Measurements from ENCODE around the gene LRRC9.
"Not testable (repeated sequence)": the region's sequence is repeated elsewhere in the genome, so short reads cannot be mapped to it uniquely, and the experiment has no call there.

LRRC9 gene

DNA sequence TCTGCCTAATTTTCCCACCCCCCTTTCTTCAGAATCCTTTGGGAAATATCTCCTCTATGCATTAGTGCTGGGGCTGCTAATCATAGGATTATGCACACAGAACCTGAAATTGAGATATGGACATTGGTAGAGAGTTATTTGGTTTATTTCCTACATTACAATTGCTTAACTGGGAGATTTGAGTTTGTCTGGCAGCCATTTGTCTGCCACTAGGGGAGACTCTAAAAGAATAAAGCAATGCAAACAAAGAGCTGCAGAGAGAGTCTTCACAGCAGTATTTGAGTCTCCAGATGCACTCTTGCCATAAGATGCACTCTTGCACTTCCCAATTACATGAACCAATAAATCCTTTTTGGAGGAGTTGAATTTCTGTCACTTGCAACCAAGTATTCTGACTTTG is 159.8 kb downstream of the LRRC9 start:
- no peak for DNase-seq

DNA sequence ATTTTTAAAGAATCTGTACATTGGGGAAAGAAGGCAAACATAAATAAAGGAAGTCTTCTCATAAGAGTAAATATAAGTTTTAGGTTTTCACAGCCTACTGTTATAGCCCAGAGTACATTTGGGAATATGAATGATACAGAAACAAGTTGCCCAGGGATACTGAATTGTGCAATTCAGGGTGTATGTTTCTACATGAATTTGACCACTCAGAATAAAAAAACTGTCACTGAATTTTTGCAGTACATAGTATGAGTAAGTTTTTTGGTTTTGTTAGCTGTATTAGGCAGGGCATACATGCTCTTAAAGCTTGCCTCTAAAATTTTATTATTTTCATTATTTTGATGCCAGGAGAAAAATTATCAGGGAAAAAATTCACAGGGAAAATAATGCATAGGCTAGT is 165.1 kb downstream of the LRRC9 start:
- DNase-seq: no peak

DNA sequence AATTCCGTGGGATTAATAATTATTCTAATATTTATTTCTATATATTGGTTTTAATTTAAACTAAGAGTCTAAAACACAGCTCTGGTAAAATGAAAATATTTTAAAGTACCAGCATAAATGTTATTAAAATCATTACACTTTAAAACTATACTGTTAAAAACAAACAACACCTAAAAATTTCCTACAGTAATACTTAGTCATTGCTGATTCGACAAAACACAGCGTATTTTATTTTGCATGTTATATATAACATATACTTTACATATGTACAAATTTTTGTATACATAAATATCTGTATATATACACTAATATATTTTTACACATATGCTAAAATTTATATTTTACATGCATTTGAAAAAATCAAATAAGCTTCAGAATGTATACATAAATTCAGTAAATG is 165.7 kb downstream of the LRRC9 start:
- DNase-seq: no peak

DNA sequence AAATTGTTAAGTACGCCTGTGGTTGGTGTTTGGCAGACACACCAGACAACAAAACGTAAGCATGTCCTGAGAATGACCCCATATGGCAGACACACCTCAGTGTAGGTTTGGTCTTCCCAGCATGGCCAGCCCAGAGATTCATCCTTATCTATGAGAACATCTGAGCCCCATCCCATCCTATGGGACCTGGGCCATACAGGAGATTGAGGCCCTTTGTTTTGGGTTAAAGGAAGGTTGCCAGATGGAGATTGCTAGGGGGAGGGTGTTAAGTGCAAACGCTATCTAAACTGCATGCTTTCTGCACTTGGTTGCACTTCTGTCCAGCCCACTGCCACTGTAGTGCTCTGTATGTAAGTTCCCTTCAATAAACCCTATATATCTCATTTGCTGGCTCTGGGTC is 167.7 kb downstream of the LRRC9 start:
- no peak for DNase-seq

DNA sequence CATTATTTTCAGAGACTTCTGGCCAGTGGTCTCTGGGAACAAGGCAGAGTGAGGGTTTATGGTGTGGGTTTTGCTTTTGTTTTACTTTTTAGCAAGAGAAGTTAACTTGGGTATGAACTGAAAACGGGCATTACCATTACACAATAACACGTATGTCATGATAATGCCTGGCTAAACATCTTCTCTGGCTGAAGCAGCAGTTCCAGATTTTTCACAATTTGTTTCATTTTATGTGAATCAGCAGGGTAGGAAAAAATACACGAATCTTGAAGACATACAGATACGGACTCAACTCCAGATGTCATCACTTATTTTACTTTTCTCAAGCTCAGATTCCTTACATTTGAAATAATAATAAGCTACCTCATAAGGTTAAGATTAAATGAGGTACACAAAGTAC is 169.3 kb downstream of the LRRC9 start:
- no peak for DNase-seq

DNA sequence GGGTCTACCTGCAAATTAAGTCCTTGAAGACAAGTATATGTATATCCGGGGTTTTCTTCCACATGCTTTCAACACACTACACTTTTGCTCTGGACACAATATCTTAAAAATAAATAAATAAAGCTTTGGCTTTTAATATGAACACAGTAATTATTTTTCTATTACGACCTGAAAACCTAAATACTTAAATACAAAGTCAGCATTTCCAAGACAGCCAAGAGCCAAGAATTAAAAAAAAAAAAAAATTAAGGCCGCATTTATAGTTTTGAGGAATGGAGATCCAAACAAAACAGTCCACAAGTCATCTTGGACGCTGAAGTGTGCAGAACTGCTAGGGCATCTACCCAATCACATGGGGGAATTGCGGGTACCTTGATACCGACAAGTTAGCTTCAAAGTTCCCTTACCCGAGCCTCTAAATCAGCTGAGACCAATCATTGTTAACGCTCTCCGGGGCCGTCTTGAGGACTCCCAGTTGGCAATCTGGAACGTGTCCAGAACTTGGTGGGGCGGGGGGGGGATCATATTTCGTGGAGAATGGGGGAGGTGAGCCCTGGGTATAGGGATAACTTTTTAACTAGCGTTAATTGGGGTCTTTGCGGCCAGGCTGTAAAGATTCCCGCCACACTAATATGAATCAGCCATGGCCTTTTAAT is 171.0 kb downstream of the LRRC9 start:
- no peak for DNase-seq

DNA sequence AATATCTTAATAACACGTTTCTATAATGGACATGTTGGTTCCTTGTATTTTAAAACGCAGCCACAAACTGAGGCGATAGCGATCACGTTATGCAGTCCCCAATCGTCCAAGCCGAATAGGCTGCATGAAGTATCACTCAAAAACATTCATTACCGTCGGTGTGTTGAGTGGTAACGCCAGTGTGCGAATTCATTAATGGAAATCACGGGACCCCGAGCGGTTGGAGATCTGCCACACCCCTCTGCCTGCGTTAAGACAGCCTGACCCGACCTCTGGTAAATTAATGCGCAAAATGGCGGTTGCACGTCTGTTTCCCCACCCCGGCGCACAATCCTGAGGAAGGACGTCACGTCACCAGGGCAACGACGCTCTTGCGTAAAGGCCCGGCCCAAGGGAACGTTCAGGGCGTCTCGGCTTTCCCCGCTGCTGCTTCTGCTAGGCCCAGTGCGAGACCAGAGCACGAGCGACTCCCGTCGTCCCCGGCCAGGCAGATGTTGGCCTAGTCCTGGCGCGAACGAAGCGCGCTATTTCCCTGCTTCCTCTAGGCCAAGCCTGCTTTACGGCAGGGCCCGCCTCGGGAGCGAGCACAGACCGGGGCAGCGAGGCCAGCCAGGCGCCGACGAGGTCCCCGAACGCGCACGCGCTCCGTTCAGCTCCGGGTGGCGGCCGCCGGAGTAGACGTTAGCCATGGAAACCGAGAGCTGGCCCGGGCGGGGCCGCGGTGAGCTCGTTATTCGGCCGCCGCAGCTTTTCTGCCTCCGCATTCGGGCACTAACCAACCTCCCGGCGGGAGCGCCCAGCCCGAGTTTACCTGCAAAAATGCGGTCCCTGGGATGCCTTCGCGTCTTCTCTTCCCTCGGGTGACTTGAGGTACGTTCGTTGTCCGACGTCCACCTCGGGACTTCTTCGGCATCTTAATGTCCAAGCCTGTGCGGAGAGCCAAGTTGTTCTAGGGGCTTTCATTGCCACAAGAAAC is 171.9 kb downstream of the LRRC9 start, which contains the start of gene PCNX4:
Gene PCNX4, plus strand, starts transcription at position 374 of the 976 bp plus-strand sequence. CDS start 15,716 bp downstream, outside the sequence.
- DNase-seq: peak; percentile 99

DNA sequence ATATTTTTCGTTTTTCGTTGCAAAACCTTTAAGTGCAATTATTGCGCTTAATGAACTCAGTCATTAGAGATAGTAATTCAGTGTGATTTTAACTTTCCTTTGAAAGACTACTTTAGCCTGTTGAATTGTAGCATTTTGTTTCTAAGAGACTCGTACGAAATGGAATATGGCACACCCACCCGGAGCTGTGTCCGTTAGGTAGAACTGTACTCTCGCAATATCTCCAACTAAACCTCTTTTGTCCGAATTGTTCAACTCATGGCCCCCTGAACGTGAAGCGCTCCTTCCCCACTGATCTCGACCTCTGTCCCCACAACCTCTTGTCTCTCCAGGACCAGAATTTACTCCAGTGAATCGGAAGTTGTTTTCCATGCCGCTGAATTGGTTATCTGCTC is 172.6 kb downstream of the LRRC9 start:
- no peak for DNase-seq

DNA sequence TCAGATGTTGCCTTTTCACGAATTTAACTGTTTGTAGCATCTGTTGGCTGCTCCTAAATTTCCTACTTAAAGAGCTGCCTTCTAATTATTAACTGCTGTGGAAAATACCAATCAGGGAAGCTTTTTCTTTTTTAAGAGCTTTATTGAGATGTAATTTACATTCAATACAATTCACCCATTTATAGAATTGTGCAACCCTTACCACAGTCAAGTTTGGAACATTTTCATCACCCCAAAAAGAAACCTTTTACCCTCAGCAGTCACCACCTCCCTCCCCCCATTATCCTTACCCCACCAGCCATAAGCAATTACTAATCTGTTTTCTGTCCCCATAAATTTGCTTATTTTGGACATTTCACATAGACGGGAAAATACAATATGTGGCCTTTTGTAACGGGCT is 173.1 kb downstream of the LRRC9 start:
- DNase-seq: no peak

DNA sequence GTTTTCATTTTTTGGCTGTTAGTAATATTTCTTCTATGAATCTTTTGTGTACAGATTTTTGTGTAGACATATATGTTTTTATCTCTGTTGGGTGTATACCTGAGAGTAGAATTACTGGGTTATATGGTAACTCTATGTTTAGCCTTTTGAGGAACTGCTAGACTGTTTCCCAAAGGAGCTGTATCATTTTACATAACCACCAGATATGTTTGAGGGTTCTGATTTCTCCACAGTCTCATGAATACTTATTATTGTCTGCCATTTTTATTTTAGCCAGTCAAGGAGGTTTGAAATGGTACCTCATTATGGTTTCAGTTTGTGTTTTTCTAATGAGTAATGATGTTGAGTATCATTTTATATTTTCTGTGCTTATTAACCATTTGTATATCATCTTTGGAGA is 173.7 kb downstream of the LRRC9 start:
- DNase-seq: no peak

DNA sequence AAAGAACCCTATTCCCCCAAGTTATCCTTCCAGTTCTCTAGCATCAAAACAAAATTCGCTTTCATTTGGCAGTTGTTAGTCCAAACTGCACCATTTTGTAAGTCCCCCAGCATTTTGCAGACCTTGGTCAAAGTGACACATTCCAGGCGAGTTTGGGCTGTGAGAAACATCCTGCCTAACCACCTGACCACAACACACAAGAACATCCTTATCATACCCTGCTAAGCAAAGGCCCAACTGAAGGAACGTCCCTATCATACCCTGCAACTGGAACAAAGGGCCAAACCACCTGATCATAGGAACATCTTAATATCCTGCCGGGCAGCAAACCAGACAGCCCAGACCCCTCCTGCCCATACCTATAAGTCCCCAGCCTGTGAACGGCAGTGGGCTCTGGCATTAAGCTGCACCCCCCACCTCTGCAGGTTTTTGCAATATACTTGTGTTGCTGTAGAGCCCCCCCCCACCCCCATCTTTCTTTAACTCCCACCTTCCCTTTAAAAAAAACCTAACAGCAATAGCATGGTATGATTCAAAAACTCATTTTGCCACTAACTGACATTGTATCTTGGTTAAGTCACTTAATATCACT is 174.5 kb downstream of the LRRC9 start:
- DNase-seq: no peak

DNA sequence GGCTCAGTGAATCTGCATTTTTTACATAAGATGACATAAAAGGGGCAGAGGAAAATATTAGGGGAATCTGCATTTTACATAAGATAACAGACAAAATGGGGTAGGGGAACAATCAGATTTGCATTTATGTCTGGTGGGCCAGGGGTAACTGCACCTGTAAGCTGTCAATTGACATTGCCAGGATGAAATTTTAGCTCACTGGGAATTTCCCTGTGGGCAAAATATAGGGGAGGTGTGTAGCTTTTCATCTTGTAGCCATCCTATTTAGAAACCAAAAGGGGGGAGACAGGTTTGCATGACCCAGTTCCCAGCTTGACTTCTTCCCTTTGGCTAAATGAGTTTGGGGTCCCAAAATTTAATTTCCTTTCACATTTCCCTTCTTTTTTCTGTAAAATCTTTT is 175.3 kb downstream of the LRRC9 start:
- no peak for DNase-seq

DNA sequence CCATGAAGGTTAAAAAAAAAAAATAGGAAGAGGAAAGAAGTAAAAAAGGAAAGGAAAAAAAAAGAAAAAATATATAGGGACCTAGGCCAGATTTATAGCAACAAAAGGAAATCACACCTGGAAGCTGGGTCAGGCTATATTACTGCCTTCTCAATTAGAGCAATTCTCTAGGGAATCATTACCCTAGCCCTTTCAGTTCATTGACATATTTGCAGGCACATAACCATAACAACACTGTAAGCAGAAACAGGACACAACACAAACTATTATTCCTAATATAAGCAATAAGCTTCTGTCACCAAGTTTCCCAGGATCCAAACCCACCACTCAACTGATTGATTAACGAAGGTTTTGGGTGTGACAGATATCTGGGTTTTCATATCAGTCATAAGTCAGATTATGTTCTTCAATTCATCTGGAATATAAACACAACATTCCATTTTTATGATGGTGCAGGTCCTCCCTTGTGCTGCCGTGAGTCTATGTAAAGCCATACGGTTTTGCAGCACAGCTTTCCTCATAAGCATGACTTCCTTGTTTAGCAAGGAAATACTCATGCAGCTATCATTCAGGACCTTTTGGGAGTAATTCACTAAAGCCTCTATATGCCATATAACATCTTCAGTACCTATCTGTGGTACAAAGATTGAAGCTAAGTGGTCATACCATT is 176.0 kb downstream of the LRRC9 start:
- DNase-seq: no peak

DNA sequence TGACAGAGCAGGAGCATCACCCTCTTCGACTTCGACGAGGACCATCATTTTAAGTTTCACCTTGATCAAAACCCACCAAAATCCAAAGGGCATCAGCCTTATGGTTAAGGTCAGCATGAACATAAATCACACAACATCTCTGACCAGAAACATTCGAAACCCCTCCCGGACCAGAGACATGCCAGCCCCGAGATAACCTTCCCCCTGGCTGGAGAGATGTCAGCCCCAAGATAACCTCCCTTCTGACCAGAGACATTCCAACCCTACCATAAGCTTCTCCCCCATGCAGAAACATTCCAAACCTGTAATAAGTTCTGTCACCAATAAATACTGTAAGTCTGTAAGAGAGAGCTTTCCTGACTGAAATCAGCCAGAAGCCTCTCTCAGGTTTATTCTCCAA is 178.0 kb downstream of the LRRC9 start:
- no peak for DNase-seq

DNA sequence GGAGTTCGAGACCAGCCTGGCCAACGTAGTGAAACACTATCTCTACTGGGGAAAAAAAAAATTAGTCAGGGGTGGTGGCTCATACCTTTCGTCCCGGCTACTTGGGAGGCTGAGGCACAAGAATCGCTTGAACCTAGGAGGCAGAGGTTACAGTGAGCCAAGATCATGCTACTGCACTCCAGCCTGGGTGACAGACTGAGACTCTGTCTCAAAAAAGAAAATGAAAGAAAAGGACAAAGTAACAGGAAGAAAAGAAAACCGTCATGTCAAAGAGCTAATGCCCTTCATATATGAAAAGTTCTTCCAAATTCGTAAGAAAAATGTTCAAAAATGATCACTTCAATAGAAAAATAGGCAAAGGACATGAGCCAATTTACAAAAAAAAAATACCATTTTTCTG is 179.9 kb downstream of the LRRC9 start:
- DNase-seq: not testable (repeated sequence)

DNA sequence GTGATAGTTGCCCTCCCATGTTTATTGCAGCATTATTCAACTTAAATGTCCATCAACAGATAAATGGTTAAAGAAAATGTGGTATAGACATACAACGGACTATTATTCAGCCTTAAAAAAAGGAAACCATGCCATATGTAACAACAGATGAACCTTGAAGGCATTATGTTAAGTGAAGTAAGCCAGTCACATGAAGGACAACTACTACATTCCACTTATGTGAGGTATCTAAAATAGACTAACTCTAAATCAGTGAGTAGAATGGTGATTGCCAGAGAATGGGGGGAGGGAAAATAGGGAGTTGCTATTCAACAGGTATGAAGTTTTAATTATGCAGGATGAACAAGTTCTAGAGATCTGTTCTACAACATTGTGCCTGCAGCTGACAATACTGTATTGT is 181.8 kb downstream of the LRRC9 start:
- DNase-seq: no peak

DNA sequence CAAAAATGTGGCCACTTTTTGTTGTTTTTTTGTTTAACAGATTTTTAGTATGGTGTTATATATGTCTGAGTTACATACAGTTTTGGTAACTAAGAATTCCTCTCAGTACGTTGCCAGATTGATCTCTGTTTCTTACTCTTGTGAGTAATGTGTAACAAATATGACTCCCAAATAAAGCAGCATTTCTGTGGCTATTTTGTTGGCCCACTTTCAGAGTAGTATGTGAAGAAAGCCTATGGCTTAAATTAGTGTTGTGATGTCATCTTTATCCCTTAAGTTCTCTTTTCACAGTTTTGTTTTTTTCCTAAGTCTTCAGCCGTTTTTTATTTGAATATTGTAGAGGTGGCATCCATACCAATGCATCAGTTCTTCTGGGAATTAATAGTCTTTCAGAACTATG is 182.4 kb downstream of the LRRC9 start:
- DNase-seq: no peak

DNA sequence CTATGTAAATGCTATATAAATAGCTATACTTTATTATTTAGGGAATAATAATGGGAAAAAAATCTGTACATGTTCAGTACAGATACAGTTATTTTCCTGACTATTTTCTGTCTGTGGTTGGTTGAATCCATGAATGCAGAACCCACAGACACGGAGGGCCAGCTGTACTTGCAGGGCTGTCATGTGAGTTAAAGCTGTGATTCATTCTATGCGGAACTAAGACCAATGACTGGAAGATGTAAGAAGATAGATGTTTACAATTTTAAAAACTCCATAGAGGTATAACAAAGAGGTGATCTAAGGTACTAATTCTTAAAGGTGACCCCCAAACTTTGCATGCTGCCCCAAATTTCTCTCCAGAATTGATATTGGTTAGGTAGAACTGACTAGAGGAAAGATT is 186.4 kb downstream of the LRRC9 start:
- no peak for DNase-seq

DNA sequence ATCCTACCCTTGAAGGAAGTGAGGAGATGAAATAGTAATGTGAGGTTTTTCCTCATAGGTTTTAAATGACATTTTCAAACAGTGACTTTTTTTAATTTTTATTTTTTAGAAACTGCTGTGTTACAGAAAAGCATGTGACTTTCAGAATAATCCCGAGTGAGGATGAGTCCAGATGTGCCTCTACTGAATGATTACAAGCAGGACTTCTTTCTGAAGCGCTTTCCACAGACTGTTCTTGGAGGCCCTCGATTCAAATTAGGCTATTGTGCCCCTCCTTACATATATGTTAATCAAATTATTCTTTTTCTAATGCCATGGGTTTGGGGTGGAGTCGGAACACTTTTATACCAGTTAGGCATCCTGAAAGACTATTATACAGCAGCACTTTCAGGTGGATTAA is 187.5 kb downstream of the LRRC9 start:
- DNase-seq: no peak

DNA sequence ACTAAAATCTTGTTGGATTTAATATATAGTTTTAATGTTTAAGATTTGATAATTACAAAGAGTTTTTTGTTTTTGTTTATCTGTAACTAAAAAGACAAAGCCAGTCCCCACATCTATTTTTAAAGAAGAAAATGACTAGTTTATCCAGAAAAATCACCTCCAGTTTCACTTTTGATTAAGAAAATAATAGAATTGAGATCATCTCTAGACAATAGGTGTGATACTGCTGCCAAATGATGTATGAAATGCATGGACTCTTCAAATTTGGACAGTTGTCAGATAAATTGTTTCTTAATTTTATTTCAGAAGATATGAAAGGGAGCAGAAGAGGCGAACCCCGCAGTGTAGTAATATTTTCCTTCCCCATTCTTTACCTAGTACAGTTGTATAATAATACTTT is 191.8 kb downstream of the LRRC9 start:
- no peak for DNase-seq

Measured in NCI-H2029 treated with DMSO at 0.1 percent for 48 hours (cell line).